ENCODE data around the gene STK32B. TPM values are rescaled to one million over a fixed set of nuclear protein-coding genes. Genes with fewer than 3 reads are reported as not detected.

The STK32B gene
- total and polyA plus RNA-seq, 2 donors (not counting 3 experiments of a cell fraction or from before 2014, with no cell fraction given): 5.6 to 7.8 TPM

DNA sequence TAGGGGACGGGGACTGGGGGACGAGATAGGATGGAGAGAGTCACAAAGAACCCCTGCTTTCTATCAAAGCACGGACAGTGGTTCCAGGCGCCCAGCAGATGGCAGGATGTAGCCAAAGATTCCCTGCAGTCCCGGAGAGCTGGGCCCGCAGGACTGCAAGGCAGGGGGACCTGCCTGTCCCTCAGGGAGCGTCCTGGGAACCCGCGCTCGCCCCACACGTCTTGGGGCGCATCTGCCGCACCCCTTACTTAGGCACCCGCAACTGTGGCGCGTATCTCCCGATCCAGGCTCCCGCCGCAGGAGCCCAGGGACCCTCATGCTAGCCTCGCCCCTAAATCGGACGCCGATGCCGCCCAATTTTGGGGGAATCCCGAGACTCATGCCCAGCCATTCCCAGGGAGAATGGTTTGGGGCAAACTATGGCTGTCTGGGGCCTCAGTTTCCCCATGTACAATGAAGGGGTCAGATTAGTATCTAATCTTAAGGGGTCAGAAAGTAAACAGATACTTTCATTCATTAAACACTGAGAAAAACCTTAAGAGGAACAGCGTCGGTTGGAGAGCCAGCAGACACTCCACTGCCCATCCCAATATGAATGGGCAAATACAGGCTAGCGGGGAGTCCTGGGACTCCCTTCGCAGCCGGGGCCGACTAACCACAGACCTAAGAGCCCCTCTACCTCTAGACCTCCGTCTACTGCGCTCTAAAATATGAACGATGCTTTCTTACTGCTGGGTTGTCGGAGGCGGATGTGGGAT is 581 bp upstream of the STK32B start:
- Histone ChIP-seq H3K4me3 (replicated peaks in 1 of 3; ENCODE audit: insufficient read depth in 1 of 3, low read depth in 1 of 3, low read length in 3 of 3) (peak overlapping the region; percentile 45 to 64 (median 46)), H3K9me1 (replicated peaks; ENCODE audit: control insufficient read depth, extremely low read depth, insufficient read depth, low read length) (no peaks in the 10 kb centered on the region), H2AFZ (ENCODE audit: low read depth, low read length) (peak overlapping the region; percentile 84), H3K4me2 (ENCODE audit: insufficient read depth, low read length) (peak overlapping the region; percentile 83), H3K36me3 (ENCODE audit: control insufficient read depth in 2 of 2, extremely low read depth in 1 of 2, insufficient read depth in 2 of 2, low read length in 2 of 2) (no peaks in the 10 kb centered on the region), H4K20me1 (replicated peaks; ENCODE audit: control insufficient read depth, extremely low read depth, insufficient read depth, low read length) (no peaks in the 10 kb centered on the region), H3K9ac (replicated peaks; ENCODE audit: extremely low read depth, insufficient read depth, low read length) (peak overlapping the region; percentile 65), H3K9me3 (replicated peaks; ENCODE audit: control insufficient read depth, insufficient read depth, low read length) (no peaks in the 10 kb centered on the region), H3K27ac (ENCODE audit: insufficient read depth, low read depth, low read length) (peak overlapping the region; percentile 9), H3K27me3 (ENCODE audit: control insufficient read depth in 2 of 2, insufficient read depth in 2 of 2, low read length in 2 of 2) (no peaks in the 10 kb centered on the region), H3K4me1 (ENCODE audit: control insufficient read depth, extremely low read depth, insufficient read depth, low read length) (peaks cover 12% of the 10 kb centered on the region), H3K79me2 (ENCODE audit: control insufficient read depth, insufficient read depth, low read length) (no peaks in the 10 kb centered on the region)
- ChIA-PET POLR2A (interaction anchor here (0.6 to 1.1 kb wide), 2 partner anchors 15 to 82 kb away, joined by 3 to 7 read pairs; no protein-coding TSS in a partner anchor), CTCF (interaction anchor here (0.6 to 4.2 kb wide), 46 partner anchors 11 to 929 kb away, joined by 3 to 65 read pairs (median 5); partner anchors contain the start of gene CYTL1)
- DNase-seq (ENCODE audit: low read depth, low spot score) (peak; percentile 69), FAIRE-seq (peak; percentile 87)
- TF ChIP-seq, protein P1, sequence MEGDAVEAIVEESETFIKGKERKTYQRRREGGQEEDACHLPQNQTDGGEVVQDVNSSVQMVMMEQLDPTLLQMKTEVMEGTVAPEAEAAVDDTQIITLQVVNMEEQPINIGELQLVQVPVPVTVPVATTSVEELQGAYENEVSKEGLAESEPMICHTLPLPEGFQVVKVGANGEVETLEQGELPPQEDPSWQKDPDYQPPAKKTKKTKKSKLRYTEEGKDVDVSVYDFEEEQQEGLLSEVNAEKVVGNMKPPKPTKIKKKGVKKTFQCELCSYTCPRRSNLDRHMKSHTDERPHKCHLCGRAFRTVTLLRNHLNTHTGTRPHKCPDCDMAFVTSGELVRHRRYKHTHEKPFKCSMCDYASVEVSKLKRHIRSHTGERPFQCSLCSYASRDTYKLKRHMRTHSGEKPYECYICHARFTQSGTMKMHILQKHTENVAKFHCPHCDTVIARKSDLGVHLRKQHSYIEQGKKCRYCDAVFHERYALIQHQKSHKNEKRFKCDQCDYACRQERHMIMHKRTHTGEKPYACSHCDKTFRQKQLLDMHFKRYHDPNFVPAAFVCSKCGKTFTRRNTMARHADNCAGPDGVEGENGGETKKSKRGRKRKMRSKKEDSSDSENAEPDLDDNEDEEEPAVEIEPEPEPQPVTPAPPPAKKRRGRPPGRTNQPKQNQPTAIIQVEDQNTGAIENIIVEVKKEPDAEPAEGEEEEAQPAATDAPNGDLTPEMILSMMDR (IDR thresholded peaks at IDR 0.05; ENCODE audit: extremely low read depth in 1 of 2, insufficient read depth in 1 of 2, low read depth in 1 of 2, low read length in 2 of 2): peak; percentile 64 to 80
- TF ChIP-seq POLR2AphosphoS5 (IDR thresholded peaks at IDR 0.05; ENCODE audit: insufficient read depth, low read depth, low read length) (peak; percentile 15), MYC (IDR thresholded peaks at IDR 0.05; ENCODE audit: low read depth, low read length) (no peak), EZH2 (IDR thresholded peaks at IDR 0.05; ENCODE audit: borderline replicate concordance, low read depth, low read length, severe bottlenecking) (no peak), FOS (IDR thresholded peaks at IDR 0.05; ENCODE audit: borderline replicate concordance, insufficient read depth, low read length) (no peak), JUN (IDR thresholded peaks at IDR 0.05; ENCODE audit: borderline replicate concordance, insufficient read depth, insufficient read length, low read depth) (no peak), GATA2 (IDR thresholded peaks at IDR 0.05; ENCODE audit: insufficient read depth, insufficient read length, low read depth, low read length) (no peak), POLR2A (IDR thresholded peaks at IDR 0.05; ENCODE audit: low read depth, low read length) (no peak)
- TF ChIP-seq, protein P2, sequence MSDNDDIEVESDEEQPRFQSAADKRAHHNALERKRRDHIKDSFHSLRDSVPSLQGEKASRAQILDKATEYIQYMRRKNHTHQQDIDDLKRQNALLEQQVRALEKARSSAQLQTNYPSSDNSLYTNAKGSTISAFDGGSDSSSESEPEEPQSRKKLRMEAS (IDR thresholded peaks at IDR 0.05; ENCODE audit: insufficient read depth, insufficient read length): no peak
- intact Hi-C loops (cut with micrococcal nuclease): loop anchor here (1.0 to 5.0 kb wide), 9 partner anchors 9 to 774 kb away; no protein-coding TSS in a partner anchor
- TSS peak; percentile 74 for BruUV-seq (replicated peaks)
- dilution Hi-C loops (cut with MboI; ENCODE audit: extremely low pct_ligation_motif_present, low sequenced_read_pairs): no loop called here

Measured in endothelial cell of umbilical vein (primary cell).